ENCODE results near the gene ATXN7L3B. TPM values are rescaled to one million over a fixed set of nuclear protein-coding genes. Genes with fewer than 3 reads are reported as not detected.

ATXN7L3B gene
- total and polyA plus RNA-seq, 2 of the 4 experiments (the other 2 are of a cell fraction), result 12.9 to 21.7 TPM

GRCh38 chr12:74530676-74531075, 7.0 kb upstream of the ATXN7L3B start:
- H3K9me1 ChIP-seq (ENCODE audit: insufficient read depth, low read length), result no peaks in the 10 kb centered on the region
- no peaks in the 10 kb centered on the region for H4K20me1 ChIP-seq (ENCODE audit: insufficient read depth, low read length)
- POLR2A ChIA-PET (ENCODE audit: unreplicated experiment), result no interaction called here
- no peak overlapping the region for H2AFZ ChIP-seq (replicated peaks; ENCODE audit: low read length, poor library complexity)
- no peak overlapping the region for H3K4me3 ChIP-seq (ENCODE audit: insufficient read depth, low read depth, low read length)
- H3K36me3 ChIP-seq (ENCODE audit: control insufficient read depth, insufficient read depth, low read length), result no peaks in the 10 kb centered on the region
- no peak overlapping the region for H3K56ac ChIP-seq (ENCODE audit: extremely low read depth, insufficient read depth, low read length)
- H2BK15ac ChIP-seq (ENCODE audit: low read depth, low read length), result no peak overlapping the region
- no peak overlapping the region for H4K5ac ChIP-seq (ENCODE audit: low read depth, low read length)
- DNase-seq (no peak), ATAC-seq (ENCODE audit: low read depth) (no peak)
- no peak for TF ChIP-seq RAD21 (IDR thresholded peaks at IDR 0.05; ENCODE audit: low read length)
- no peak overlapping the region for H3K4ac ChIP-seq (ENCODE audit: low read depth, low read length)
- H3K79me1 ChIP-seq (ENCODE audit: low read depth in 1 of 2, low read length in 2 of 2), result no peaks in the 10 kb centered on the region
- no peak overlapping the region for H3K14ac ChIP-seq (replicated peaks; ENCODE audit: low read depth, low read length)
- in situ Hi-C loops (cut with MboI; ENCODE audit: low sequenced_read_pairs) (no loop called here), intact Hi-C loops (cut with micrococcal nuclease) (loop anchor here (10.0 kb wide), 1 partner anchor 954 kb away; the partner anchor contains the start of gene GLIPR1), dilution Hi-C loops (cut with HindIII; ENCODE audit: low sequenced_read_pairs, unreplicated experiment) (no loop called here)
- no peak overlapping the region for H2AK9ac ChIP-seq (replicated peaks; ENCODE audit: low read depth, low read length, poor library complexity)
- no peaks in the 10 kb centered on the region for H3K27me3 ChIP-seq (ENCODE audit: control insufficient read depth, insufficient read depth, low read length)
- no peak overlapping the region for H3K4me2 ChIP-seq (ENCODE audit: low read depth, low read length)
- H2BK120ac ChIP-seq (ENCODE audit: low read depth, low read length), result no peak overlapping the region
- no CpG with 5 or more reads among the region's 2 CpGs for WGBS, 2 experiments (ENCODE audit: extremely low coverage in 2 of 2, insufficient read length in 1 of 2)
- H3K27ac ChIP-seq (ENCODE audit: insufficient read depth, low read length), result no peak overlapping the region
- no peak overlapping the region for H3K23ac ChIP-seq (ENCODE audit: low read depth, low read length)
- no peak overlapping the region for H3K9ac ChIP-seq (ENCODE audit: low read depth, low read length)
- no peak overlapping the region for H2BK5ac ChIP-seq (ENCODE audit: low read depth, low read length, poor library complexity, severe bottlenecking)
- no TSS peak for BruUV-seq (replicated peaks)
- no peak overlapping the region for H4K8ac ChIP-seq (ENCODE audit: low read depth in 2 of 2, low read length in 2 of 2)
- no peak overlapping the region for H3K18ac ChIP-seq (ENCODE audit: low read depth, low read length)
- no peak overlapping the region for H2BK20ac ChIP-seq (ENCODE audit: low read depth, low read length)
- H2AK5ac ChIP-seq (ENCODE audit: low read depth, low read length), result no peak overlapping the region
- H4K91ac ChIP-seq (ENCODE audit: insufficient read depth, low read depth, low read length), result no peak overlapping the region
- H3K4me1 ChIP-seq (ENCODE audit: control insufficient read depth, insufficient read depth, low read length), result no peaks in the 10 kb centered on the region
- CTCF ChIA-PET, result interaction anchor here (1.2 kb wide), 1 partner anchor 12 kb away, joined by 3 read pairs; no protein-coding TSS in a partner anchor
- no peaks in the 10 kb centered on the region for H3K9me3 ChIP-seq (ENCODE audit: control insufficient read depth, insufficient read depth, low read length)
